ENCODE data around the gene RNU2-63P. TPM values are rescaled to one million over a fixed set of nuclear protein-coding genes. Genes with fewer than 3 reads are reported as not detected.

Gene RNU2-63P
- total and polyA plus RNA-seq, 2 experiments from 2014 or later = 2.0 TPM; not detected in 1

GRCh38 chr2:88036182-88036581 is 19.8 kb upstream of the RNU2-63P start:
- Histone ChIP-seq H3K4me1 (ENCODE audit: insufficient read depth) (no peaks in the 10 kb centered on the region), H3K4me3 (no peak overlapping the region), H3F3A (replicated peaks; ENCODE audit: low read depth) (no peaks in the 10 kb centered on the region), H4K20me1 (replicated peaks; ENCODE audit: insufficient read depth) (no peaks in the 10 kb centered on the region), H3K27ac (ENCODE audit: low read depth) (no peak overlapping the region), H3K27me3 (ENCODE audit: insufficient read depth) (no peaks in the 10 kb centered on the region), H2AFZ (no peak overlapping the region), H3K4me2 (no peak overlapping the region), H3K36me3 (ENCODE audit: insufficient read depth) (0 out of 2 replicates have a peak, but pooled peaks cover 7% of the 10 kb centered on the region), H3K79me2 (replicated peaks; ENCODE audit: insufficient read depth) (no peaks in the 10 kb centered on the region), H3K9me2 (ENCODE audit: insufficient read depth) (peaks cover 2% of the 10 kb centered on the region; the same call in 1 of the 2 replicates)
- DNase-seq (ENCODE audit: low spot score) (no peak), ATAC-seq (no peak)
- Mint-ChIP-seq H3K27me3 (ENCODE audit: insufficient read depth, low read depth, poor library complexity) (no peaks in the 10 kb centered on the region), H3K4me3 (no peak overlapping the region), H3K4me1 (no peaks in the 10 kb centered on the region; the same call in 2 of the 3 replicates), H3K36me3 (ENCODE audit: low read depth) (peaks cover 3% of the 10 kb centered on the region; the same call in 1 of the 3 replicates), H3K9me3 (no peaks in the 10 kb centered on the region), H3K27ac (no peak overlapping the region)
- TF ChIP-seq CREB1 (CRISPR knock-in tag; IDR thresholded peaks at IDR 0.05; ENCODE audit: low read depth) (no peak), EZH2 (IDR thresholded peaks at IDR 0.05; ENCODE audit: low read depth, unreplicated experiment) (no peak)

GRCh38 chr2:88032070-88032702 is 15.8 kb upstream of the RNU2-63P start:
- Histone ChIP-seq H3K4me2 (no peak overlapping the region), H3K36me3 (ENCODE audit: insufficient read depth) (0 out of 2 replicates have a peak, but pooled peaks cover 7% of the 10 kb centered on the region), H4K20me1 (replicated peaks; ENCODE audit: insufficient read depth) (no peaks in the 10 kb centered on the region), H3K27ac (ENCODE audit: low read depth) (no peak overlapping the region), H3K4me1 (ENCODE audit: insufficient read depth) (peaks cover 5% of the 10 kb centered on the region), H3K9me2 (ENCODE audit: insufficient read depth) (peaks cover 4% of the 10 kb centered on the region; the same call in 1 of the 2 replicates), H3K79me2 (replicated peaks; ENCODE audit: insufficient read depth) (no peaks in the 10 kb centered on the region), H3F3A (replicated peaks; ENCODE audit: low read depth) (no peaks in the 10 kb centered on the region), H3K4me3 (no peak overlapping the region), H2AFZ (no peak overlapping the region), H3K27me3 (ENCODE audit: insufficient read depth) (no peaks in the 10 kb centered on the region)
- Mint-ChIP-seq H3K4me3 (no peak overlapping the region), H3K27ac (no peak overlapping the region), H3K4me1 (no peaks in the 10 kb centered on the region), H3K36me3 (ENCODE audit: low read depth) (peaks cover 7% of the 10 kb centered on the region; the same call in 2 of the 3 replicates), H3K27me3 (ENCODE audit: insufficient read depth, low read depth, poor library complexity) (no peaks in the 10 kb centered on the region), H3K9me3 (no peaks in the 10 kb centered on the region)
- TF ChIP-seq POLR2AphosphoS5 (IDR thresholded peaks at IDR 0.05; ENCODE audit: low read depth) (no peak), EZH2 (IDR thresholded peaks at IDR 0.05; ENCODE audit: low read depth, unreplicated experiment) (no peak), ZNF114 (CRISPR knock-in tag; IDR thresholded peaks at IDR 0.05) (no peak), NANOG (IDR thresholded peaks at IDR 0.05; ENCODE audit: borderline replicate concordance) (no peak), ZNF331 (CRISPR knock-in tag; IDR thresholded peaks at IDR 0.05; ENCODE audit: low read depth) (no peak), STAT1 (IDR thresholded peaks at IDR 0.05; ENCODE audit: unreplicated experiment) (no peak)
- TF ChIP-seq, protein P1, sequence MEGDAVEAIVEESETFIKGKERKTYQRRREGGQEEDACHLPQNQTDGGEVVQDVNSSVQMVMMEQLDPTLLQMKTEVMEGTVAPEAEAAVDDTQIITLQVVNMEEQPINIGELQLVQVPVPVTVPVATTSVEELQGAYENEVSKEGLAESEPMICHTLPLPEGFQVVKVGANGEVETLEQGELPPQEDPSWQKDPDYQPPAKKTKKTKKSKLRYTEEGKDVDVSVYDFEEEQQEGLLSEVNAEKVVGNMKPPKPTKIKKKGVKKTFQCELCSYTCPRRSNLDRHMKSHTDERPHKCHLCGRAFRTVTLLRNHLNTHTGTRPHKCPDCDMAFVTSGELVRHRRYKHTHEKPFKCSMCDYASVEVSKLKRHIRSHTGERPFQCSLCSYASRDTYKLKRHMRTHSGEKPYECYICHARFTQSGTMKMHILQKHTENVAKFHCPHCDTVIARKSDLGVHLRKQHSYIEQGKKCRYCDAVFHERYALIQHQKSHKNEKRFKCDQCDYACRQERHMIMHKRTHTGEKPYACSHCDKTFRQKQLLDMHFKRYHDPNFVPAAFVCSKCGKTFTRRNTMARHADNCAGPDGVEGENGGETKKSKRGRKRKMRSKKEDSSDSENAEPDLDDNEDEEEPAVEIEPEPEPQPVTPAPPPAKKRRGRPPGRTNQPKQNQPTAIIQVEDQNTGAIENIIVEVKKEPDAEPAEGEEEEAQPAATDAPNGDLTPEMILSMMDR (conservative IDR thresholded peaks at IDR 0.05; ENCODE audit: low read depth in 2 of 2) = no peak
- TF ChIP-seq, protein P2, sequence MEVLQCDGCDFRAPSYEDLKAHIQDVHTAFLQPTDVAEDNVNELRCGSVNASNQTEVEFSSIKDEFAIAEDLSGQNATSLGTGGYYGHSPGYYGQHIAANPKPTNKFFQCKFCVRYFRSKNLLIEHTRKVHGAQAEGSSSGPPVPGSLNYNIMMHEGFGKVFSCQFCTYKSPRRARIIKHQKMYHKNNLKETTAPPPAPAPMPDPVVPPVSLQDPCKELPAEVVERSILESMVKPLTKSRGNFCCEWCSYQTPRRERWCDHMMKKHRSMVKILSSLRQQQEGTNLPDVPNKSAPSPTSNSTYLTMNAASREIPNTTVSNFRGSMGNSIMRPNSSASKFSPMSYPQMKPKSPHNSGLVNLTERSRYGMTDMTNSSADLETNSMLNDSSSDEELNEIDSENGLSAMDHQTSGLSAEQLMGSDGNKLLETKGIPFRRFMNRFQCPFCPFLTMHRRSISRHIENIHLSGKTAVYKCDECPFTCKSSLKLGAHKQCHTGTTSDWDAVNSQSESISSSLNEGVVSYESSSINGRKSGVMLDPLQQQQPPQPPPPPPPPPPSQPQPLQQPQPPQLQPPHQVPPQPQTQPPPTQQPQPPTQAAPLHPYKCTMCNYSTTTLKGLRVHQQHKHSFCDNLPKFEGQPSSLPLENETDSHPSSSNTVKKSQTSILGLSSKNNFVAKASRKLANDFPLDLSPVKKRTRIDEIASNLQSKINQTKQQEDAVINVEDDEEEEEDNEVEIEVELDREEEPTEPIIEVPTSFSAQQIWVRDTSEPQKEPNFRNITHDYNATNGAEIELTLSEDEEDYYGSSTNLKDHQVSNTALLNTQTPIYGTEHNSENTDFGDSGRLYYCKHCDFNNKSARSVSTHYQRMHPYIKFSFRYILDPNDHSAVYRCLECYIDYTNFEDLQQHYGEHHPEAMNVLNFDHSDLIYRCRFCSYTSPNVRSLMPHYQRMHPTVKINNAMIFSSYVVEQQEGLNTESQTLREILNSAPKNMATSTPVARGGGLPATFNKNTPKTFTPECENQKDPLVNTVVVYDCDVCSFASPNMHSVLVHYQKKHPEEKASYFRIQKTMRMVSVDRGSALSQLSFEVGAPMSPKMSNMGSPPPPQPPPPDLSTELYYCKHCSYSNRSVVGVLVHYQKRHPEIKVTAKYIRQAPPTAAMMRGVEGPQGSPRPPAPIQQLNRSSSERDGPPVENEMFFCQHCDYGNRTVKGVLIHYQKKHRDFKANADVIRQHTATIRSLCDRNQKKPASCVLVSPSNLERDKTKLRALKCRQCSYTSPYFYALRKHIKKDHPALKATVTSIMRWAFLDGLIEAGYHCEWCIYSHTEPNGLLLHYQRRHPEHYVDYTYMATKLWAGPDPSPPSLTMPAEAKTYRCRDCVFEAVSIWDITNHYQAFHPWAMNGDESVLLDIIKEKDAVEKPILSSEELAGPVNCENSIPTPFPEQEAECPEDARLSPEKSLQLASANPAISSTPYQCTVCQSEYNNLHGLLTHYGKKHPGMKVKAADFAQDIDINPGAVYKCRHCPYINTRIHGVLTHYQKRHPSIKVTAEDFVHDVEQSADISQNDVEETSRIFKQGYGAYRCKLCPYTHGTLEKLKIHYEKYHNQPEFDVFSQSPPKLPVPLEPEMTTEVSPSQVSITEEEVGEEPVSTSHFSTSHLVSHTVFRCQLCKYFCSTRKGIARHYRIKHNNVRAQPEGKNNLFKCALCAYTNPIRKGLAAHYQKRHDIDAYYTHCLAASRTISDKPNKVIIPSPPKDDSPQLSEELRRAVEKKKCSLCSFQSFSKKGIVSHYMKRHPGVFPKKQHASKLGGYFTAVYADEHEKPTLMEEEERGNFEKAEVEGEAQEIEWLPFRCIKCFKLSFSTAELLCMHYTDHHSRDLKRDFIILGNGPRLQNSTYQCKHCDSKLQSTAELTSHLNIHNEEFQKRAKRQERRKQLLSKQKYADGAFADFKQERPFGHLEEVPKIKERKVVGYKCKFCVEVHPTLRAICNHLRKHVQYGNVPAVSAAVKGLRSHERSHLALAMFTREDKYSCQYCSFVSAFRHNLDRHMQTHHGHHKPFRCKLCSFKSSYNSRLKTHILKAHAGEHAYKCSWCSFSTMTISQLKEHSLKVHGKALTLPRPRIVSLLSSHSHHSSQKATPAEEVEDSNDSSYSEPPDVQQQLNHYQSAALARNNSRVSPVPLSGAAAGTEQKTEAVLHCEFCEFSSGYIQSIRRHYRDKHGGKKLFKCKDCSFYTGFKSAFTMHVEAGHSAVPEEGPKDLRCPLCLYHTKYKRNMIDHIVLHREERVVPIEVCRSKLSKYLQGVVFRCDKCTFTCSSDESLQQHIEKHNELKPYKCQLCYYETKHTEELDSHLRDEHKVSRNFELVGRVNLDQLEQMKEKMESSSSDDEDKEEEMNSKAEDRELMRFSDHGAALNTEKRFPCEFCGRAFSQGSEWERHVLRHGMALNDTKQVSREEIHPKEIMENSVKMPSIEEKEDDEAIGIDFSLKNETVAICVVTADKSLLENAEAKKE (CRISPR knock-in tag; IDR thresholded peaks at IDR 0.05) = no peak
- TF ChIP-seq, protein P3, sequence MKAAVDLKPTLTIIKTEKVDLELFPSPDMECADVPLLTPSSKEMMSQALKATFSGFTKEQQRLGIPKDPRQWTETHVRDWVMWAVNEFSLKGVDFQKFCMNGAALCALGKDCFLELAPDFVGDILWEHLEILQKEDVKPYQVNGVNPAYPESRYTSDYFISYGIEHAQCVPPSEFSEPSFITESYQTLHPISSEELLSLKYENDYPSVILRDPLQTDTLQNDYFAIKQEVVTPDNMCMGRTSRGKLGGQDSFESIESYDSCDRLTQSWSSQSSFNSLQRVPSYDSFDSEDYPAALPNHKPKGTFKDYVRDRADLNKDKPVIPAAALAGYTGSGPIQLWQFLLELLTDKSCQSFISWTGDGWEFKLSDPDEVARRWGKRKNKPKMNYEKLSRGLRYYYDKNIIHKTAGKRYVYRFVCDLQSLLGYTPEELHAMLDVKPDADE (IDR thresholded peaks at IDR 0.05) = no peak
- ATAC-seq (no peak), DNase-seq (ENCODE audit: low spot score) (no peak)

Data from GM23338 (cell line).